H9 (cell line): ENCODE results near the gene DIO1. TPM values are rescaled to one million over a fixed set of nuclear protein-coding genes. Genes with fewer than 3 reads are reported as not detected.

Experiments
- DNase-seq: peaks from one replicate; pipeline ENCODE4 v3.0.0-alpha.2; 2017
- H2AFZ ChIP-seq: one replicate; pipeline ENCODE4 v1.6.1; 2013; ENCODE audit warnings: mild to moderate bottlenecking, low read length, control low read depth, moderate library complexity
- H2AK5ac ChIP-seq: 2 replicates; pipeline ENCODE4 v1.6.1; 2013; ENCODE audit warnings: low read length, control low read depth, mixed read lengths; ENCODE audit not compliant: insufficient read length
- H2BK120ac ChIP-seq: one replicate; pipeline ENCODE4 v1.6.1; 2013; ENCODE audit warnings: low read depth, mild to moderate bottlenecking, low read length, control low read depth, inconsistent platforms; ENCODE audit not compliant: poor library complexity, severe bottlenecking
- H2BK12ac ChIP-seq: 2 replicates; pipeline ENCODE4 v1.6.1; 2013; ENCODE audit warnings: low read length, control low read depth, mixed read lengths, low read depth; ENCODE audit not compliant: insufficient read length
- H2BK15ac ChIP-seq: 2 replicates; pipeline ENCODE4 v1.6.1; 2013; ENCODE audit warnings: low read depth, low read length, control low read depth
- H2BK20ac ChIP-seq: one replicate; pipeline ENCODE4 v1.6.1; 2013; ENCODE audit warnings: low read depth, mild to moderate bottlenecking, low read length, control low read depth, inconsistent platforms; ENCODE audit not compliant: poor library complexity, severe bottlenecking
- H2BK5ac ChIP-seq: 2 replicates; pipeline ENCODE4 v1.6.1; 2013; ENCODE audit warnings: low read length, control low read depth, mixed read lengths; ENCODE audit not compliant: insufficient read length
- H3K14ac ChIP-seq: 2 replicates; pipeline ENCODE4 v1.6.1; 2013; ENCODE audit warnings: low read length, control low read depth; ENCODE audit not compliant: insufficient read depth
- H3K18ac ChIP-seq: 2 replicates; pipeline ENCODE4 v1.6.1; 2013; ENCODE audit warnings: low read depth, mild to moderate bottlenecking, mixed read lengths, low read length, control low read depth; ENCODE audit not compliant: insufficient read length
- H3K23ac ChIP-seq: 2 replicates; pipeline ENCODE4 v1.6.1; 2013; ENCODE audit warnings: low read length, control low read depth, mixed read lengths, low read depth; ENCODE audit not compliant: insufficient read length
- H3K23me2 ChIP-seq: 2 replicates; pipeline ENCODE4 v1.6.1; 2013; ENCODE audit warnings: low read depth, mild to moderate bottlenecking, mixed read lengths, low read length, control low read depth; ENCODE audit not compliant: insufficient read length, poor library complexity, severe bottlenecking
- H3K27ac ChIP-seq: 2 replicates; pipeline ENCODE4 v1.5.1; 2013; ENCODE audit warnings: low read length, control low read depth, mixed read lengths, low read depth; ENCODE audit not compliant: insufficient read length
- H3K27me3 ChIP-seq: 2 replicates; pipeline ENCODE4 v1.6.1; 2013; ENCODE audit warnings: low read length, control low read depth, inconsistent platforms; ENCODE audit not compliant: insufficient read depth
- H3K4ac ChIP-seq: 2 replicates; pipeline ENCODE4 v1.6.1; 2013; ENCODE audit warnings: low read depth, mild to moderate bottlenecking, control low read depth, inconsistent platforms, low read length, moderate library complexity
- H3K4me1 ChIP-seq: 2 replicates; pipeline ENCODE4 v1.6.1; 2013; ENCODE audit warnings: low read length, control low read depth, inconsistent platforms; ENCODE audit not compliant: insufficient read depth
- H3K4me2 ChIP-seq: 2 replicates; pipeline ENCODE4 v1.6.1; 2013; ENCODE audit warnings: low read length, control low read depth, mixed read lengths; ENCODE audit not compliant: insufficient read length, insufficient read depth
- H3K56ac ChIP-seq: 2 replicates; pipeline ENCODE4 v1.6.1; 2013; ENCODE audit warnings: low read depth, mild to moderate bottlenecking, mixed read lengths, low read length, control low read depth; ENCODE audit not compliant: insufficient read length
- H3K79me1 ChIP-seq: 2 replicates; pipeline ENCODE4 v1.6.1; 2013; ENCODE audit warnings: low read depth, mild to moderate bottlenecking, moderate library complexity, low read length, control low read depth, inconsistent platforms; ENCODE audit not compliant: insufficient read depth, poor library complexity, severe bottlenecking
- H3K79me2 ChIP-seq: 2 replicates; pipeline ENCODE4 v1.6.1; 2013; ENCODE audit warnings: low read length, control low read depth, inconsistent platforms; ENCODE audit not compliant: insufficient read depth
- H3K9ac ChIP-seq: 2 replicates; pipeline ENCODE4 v1.6.1; 2013; ENCODE audit warnings: low read length, control low read depth, mixed read lengths; ENCODE audit not compliant: insufficient read length; ENCODE audit errors: extremely low read depth
- H3K9me3 ChIP-seq: one replicate; pipeline ENCODE4 v1.6.1; 2013; ENCODE audit warnings: low read depth, low read length, inconsistent platforms; ENCODE audit not compliant: control insufficient read depth
- H3T11ph ChIP-seq: one replicate; pipeline ENCODE4 v1.6.1; 2013; ENCODE audit warnings: mild to moderate bottlenecking, low read length, control low read depth, inconsistent platforms
- H4K20me1 ChIP-seq: one replicate; pipeline ENCODE4 v1.6.1; 2013; ENCODE audit not compliant: control insufficient read depth, insufficient read length, insufficient read depth
- H4K5ac ChIP-seq: 2 replicates; pipeline ENCODE4 v1.6.1; 2013; ENCODE audit warnings: low read depth, mild to moderate bottlenecking, mixed read lengths, low read length, control low read depth; ENCODE audit not compliant: insufficient read length
- H4K8ac ChIP-seq: replicated peaks from 2 replicates; pipeline ENCODE4 v1.6.1; 2013; ENCODE audit warnings: low read length, control low read depth, mixed read lengths, low read depth; ENCODE audit not compliant: insufficient read length
- H4K91ac ChIP-seq: 2 replicates; pipeline ENCODE4 v1.6.1; 2013; ENCODE audit warnings: low read depth, mild to moderate bottlenecking, moderate library complexity, mixed read lengths, low read length, control low read depth; ENCODE audit not compliant: insufficient read length
- H3K27ac Mint-ChIP-seq, 3 experiments: 2 replicates in 2 of 3; 3 replicates in 1 of 3; pipeline ENCODE4 v1.8.0; 2020 to 2021; ENCODE audit warnings: mixed read lengths in 3 of 3, mild to moderate bottlenecking in 1 of 3, moderate library complexity in 1 of 3
- H3K27me3 Mint-ChIP-seq: 2 replicates; pipeline ENCODE4 v1.8.0; 2021; ENCODE audit warnings: low read depth, mild to moderate bottlenecking, moderate library complexity, mixed read lengths
- H3K36me3 Mint-ChIP-seq, 3 experiments: 2 replicates in 2 of 3; 3 replicates in 1 of 3; pipeline ENCODE4 v1.8.0; 2020 to 2021; ENCODE audit warnings: low read depth in 3 of 3, mixed read lengths in 3 of 3; ENCODE audit not compliant: insufficient read depth in 1 of 3
- H3K4me1 Mint-ChIP-seq, 2 experiments: 2 replicates each; pipeline ENCODE4 v1.8.0; 2020; ENCODE audit warnings: mixed read lengths in 2 of 2
- H3K4me3 Mint-ChIP-seq, 2 experiments: 2 replicates in 1 of 2; 3 replicates in 1 of 2; pipeline ENCODE4 v1.8.0; 2020 to 2021; ENCODE audit warnings: mild to moderate bottlenecking in 2 of 2, mixed read lengths in 2 of 2, moderate library complexity in 1 of 2
- H3K9me3 Mint-ChIP-seq, 2 experiments: 2 replicates in 1 of 2; 3 replicates in 1 of 2; pipeline ENCODE4 v1.8.0; 2020; ENCODE audit warnings: mild to moderate bottlenecking in 2 of 2, mixed read lengths in 2 of 2, moderate library complexity in 1 of 2
- WGBS: extraction: QIAGEN DNeasy Blood & Tissue Kit; methylation state at CpG from one replicate; pipeline ENCODE4 v1.1.7; 2013; ENCODE audit warnings: missing lambda C conversion rate, low lambda C conversion rate, mixed read lengths; ENCODE audit not compliant: insufficient read length; ENCODE audit errors: extremely low coverage; 5-methylcytosine and 5-hydroxymethylcytosine counted together
- total RNA-seq: library from RNA; stranded (reverse); gene quantifications from 2 replicates; pipeline ENCODE4 v1.2.1, GENCODE V29; 2021
- TF ChIP-seq, protein P1 (sequence below): fragments of 200-600 bp; sonication (generic); conservative IDR thresholded peaks from 3 replicates; pipeline ENCODE4 v1.8.0; 2021; ENCODE audit warnings: antibody characterized with exemption, mild to moderate bottlenecking

The DIO1 gene
- total RNA-seq, 1 experiment from 2014 or later, result not detected

DNA sequence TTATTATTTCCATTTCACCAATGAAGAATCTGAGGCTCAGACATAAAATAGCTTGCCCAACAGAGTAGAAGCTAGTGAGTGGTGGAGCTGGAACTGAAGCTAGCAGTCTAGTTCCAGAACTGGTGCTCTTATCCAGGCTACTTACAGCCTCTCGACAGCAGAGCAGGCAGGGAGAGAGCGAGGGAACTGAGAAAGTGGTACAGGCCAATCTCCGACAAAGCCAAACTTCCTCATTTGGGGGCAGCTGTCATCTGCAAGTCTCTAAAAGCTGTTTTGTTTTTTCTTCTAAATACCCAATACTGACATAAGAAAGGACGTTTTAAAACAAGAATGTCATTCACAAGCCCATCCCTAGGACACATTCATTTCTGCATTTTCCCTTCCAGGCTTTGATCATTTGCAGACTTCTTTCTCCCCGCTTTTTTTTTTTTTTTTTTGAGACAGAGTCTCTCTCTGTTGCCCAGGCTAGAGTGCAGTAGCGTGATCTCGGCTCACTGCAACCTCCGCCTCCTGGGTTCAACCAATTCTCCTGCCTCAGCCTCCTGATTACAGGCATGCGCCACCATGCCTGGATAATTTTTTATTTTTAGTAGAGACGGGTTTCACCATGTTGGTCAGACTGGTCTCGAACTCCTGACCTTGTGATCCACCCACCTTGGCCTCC is 24.4 kb upstream of the DIO1 start:
- H3K9me3 Mint-ChIP-seq, result no peaks in the 10 kb centered on the region
- no peak overlapping the region for H3K9ac ChIP-seq

More for the DNA sequence above, 24.4 kb upstream of the DIO1 start:
- no peaks in the 10 kb centered on the region for H3K9me3 ChIP-seq
- no peak overlapping the region for H2BK20ac ChIP-seq
- H2BK120ac ChIP-seq, result no peak overlapping the region
- H3K4me2 ChIP-seq, result no peak overlapping the region
- H3K23me2 ChIP-seq, result no peaks in the 10 kb centered on the region
- H4K8ac ChIP-seq, result no peak overlapping the region
- no peak overlapping the region for H3K14ac ChIP-seq
- WGBS, result no CpG with 5 or more reads among the region's 11 CpGs
- DNase-seq, result no peak
- H3K4me1 ChIP-seq, result no peaks in the 10 kb centered on the region
- no peaks in the 10 kb centered on the region for H3K79me2 ChIP-seq
- no peak overlapping the region for H2BK5ac ChIP-seq
- Mint-ChIP-seq H3K36me3 (peaks cover 0 to 48% (median 22%) of the 10 kb centered on the region in 3 experiments; a peak in 4 of 7 replicates), H3K4me1 (no peaks in the 10 kb centered on the region), H3K27ac (no peak overlapping the region), H3K27me3 (no peaks in the 10 kb centered on the region), H3K4me3 (no peak overlapping the region)
- H3K56ac ChIP-seq, result no peak overlapping the region
- H2BK12ac ChIP-seq, result no peak overlapping the region
- H2BK15ac ChIP-seq, result no peak overlapping the region
- no peak overlapping the region for H2AFZ ChIP-seq
- H3K23ac ChIP-seq, result no peak overlapping the region
- no peak overlapping the region for H3K18ac ChIP-seq
- TF ChIP-seq, protein P1, sequence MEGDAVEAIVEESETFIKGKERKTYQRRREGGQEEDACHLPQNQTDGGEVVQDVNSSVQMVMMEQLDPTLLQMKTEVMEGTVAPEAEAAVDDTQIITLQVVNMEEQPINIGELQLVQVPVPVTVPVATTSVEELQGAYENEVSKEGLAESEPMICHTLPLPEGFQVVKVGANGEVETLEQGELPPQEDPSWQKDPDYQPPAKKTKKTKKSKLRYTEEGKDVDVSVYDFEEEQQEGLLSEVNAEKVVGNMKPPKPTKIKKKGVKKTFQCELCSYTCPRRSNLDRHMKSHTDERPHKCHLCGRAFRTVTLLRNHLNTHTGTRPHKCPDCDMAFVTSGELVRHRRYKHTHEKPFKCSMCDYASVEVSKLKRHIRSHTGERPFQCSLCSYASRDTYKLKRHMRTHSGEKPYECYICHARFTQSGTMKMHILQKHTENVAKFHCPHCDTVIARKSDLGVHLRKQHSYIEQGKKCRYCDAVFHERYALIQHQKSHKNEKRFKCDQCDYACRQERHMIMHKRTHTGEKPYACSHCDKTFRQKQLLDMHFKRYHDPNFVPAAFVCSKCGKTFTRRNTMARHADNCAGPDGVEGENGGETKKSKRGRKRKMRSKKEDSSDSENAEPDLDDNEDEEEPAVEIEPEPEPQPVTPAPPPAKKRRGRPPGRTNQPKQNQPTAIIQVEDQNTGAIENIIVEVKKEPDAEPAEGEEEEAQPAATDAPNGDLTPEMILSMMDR, result no peak
- H3K4ac ChIP-seq, result no peak overlapping the region
- no peak overlapping the region for H3K27ac ChIP-seq
- H3K79me1 ChIP-seq, result no peaks in the 10 kb centered on the region
- H2AK5ac ChIP-seq, result no peak overlapping the region
- no peak overlapping the region for H3T11ph ChIP-seq
- H4K91ac ChIP-seq, result no peak overlapping the region
- no peaks in the 10 kb centered on the region for H3K27me3 ChIP-seq
- no peak overlapping the region for H4K5ac ChIP-seq
- H4K20me1 ChIP-seq, result no peaks in the 10 kb centered on the region
